Kidney epithelial cell (primary cell): ENCODE measurements around the gene NT5DC3. TPM values are rescaled to one million over a fixed set of nuclear protein-coding genes. Genes with fewer than 3 reads are reported as not detected.
"Not testable (repeated sequence)": the region's sequence is repeated elsewhere in the genome, so short reads cannot be mapped to it uniquely, and the experiment has no call there.

Source experiments
- DNase-seq: peaks from one replicate; pipeline ENCODE4 v3.0.0-alpha.2; 2010; ENCODE audit warnings: low read depth
- H3K27me3 ChIP-seq: 2 replicates; pipeline ENCODE4 v1.6.0; 2011; ENCODE audit warnings: low read length; ENCODE audit not compliant: control insufficient read depth, insufficient read depth
- H3K36me3 ChIP-seq: 2 replicates; pipeline ENCODE4 v1.5.1; 2011; ENCODE audit warnings: low read length; ENCODE audit not compliant: control insufficient read depth, insufficient read depth
- H3K4me3 ChIP-seq: 2 replicates; pipeline ENCODE4 v1.5.1; 2011; ENCODE audit warnings: low read depth, mild to moderate bottlenecking, control low read depth, low read length
- total RNA-seq: library from RNA; depleted of rRNA; stranded (reverse); fragments of >200 nt; gene quantifications from 2 replicates; pipeline ENCODE4 v1.2.3, GENCODE V29; 2015
- TF ChIP-seq, protein P1 (sequence below): IDR thresholded peaks from 2 replicates; pipeline ENCODE4 v1.5.1; 2011; ENCODE audit warnings: mild to moderate bottlenecking, moderate library complexity, low read length, control low read depth, inconsistent platforms; ENCODE audit not compliant: insufficient read depth, poor library complexity, severe bottlenecking

The NT5DC3 gene
- total RNA-seq, 1 donor from 2014 or later = 17.0 TPM

DNA sequence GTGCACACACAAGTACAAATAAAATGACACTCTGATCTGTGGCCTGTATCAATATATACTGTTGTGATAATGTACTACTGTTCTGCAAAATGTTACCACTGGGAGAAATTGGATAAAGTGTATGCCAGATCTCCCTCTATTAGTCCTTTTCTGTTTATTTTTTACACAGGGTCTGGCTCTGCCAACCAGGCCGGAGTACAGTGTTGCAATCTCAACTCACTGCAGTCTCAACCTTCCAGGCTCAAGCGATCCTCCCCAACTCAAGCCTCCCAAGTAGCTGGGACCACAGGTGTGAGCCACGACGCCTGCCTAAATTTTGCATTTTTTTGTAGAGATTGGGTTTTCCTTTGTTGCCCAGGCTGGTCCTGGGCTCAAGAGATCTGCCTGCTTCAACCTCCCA lies 1.9 kb downstream of the NT5DC3 start:
- TF ChIP-seq, protein P1, sequence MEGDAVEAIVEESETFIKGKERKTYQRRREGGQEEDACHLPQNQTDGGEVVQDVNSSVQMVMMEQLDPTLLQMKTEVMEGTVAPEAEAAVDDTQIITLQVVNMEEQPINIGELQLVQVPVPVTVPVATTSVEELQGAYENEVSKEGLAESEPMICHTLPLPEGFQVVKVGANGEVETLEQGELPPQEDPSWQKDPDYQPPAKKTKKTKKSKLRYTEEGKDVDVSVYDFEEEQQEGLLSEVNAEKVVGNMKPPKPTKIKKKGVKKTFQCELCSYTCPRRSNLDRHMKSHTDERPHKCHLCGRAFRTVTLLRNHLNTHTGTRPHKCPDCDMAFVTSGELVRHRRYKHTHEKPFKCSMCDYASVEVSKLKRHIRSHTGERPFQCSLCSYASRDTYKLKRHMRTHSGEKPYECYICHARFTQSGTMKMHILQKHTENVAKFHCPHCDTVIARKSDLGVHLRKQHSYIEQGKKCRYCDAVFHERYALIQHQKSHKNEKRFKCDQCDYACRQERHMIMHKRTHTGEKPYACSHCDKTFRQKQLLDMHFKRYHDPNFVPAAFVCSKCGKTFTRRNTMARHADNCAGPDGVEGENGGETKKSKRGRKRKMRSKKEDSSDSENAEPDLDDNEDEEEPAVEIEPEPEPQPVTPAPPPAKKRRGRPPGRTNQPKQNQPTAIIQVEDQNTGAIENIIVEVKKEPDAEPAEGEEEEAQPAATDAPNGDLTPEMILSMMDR = no peak
- no peaks in the 10 kb centered on the region for H3K27me3 ChIP-seq
- no peaks in the 10 kb centered on the region for H3K36me3 ChIP-seq
- DNase-seq = no peak
- peak overlapping the region; percentile 1 for H3K4me3 ChIP-seq

GRCh38 chr12:103838254-103838914 lies 2.6 kb downstream of the NT5DC3 start:
- H3K27me3 ChIP-seq = no peaks in the 10 kb centered on the region
- H3K4me3 ChIP-seq = no peak overlapping the region
- TF ChIP-seq, protein P1 = no peak
- H3K36me3 ChIP-seq = no peaks in the 10 kb centered on the region
- DNase-seq = no peak

DNA sequence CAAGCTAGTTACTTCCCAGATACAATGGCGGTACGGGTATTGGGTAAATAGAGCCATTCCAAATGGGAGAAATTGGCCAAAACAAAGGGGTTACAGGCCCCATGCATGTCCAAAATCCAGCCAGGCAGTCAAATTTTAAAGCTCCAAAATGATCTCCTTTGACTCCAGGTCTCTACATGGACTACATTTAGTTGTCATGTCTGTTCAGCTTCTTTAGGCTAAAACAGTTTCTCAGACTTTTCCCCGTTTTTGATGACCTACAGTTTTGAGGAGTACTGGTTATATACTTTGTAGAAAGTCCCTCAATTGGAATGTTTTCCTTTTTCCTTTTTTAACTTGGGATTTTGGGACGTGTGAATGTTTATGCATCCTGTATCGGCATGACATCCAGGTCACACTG lies 4.7 kb downstream of the NT5DC3 start:
- Histone ChIP-seq H3K36me3 (no peaks in the 10 kb centered on the region), H3K4me3 (no peak overlapping the region), H3K27me3 (no peaks in the 10 kb centered on the region)
- TF ChIP-seq, protein P1 = no peak
- no peak for DNase-seq

- not testable (repeated sequence) for H3K36me3 ChIP-seq, H3K27me3 ChIP-seq, H3K4me3 ChIP-seq, DNase-seq
Observed at GRCh38 chr12:103835747-103836335, 5.2 kb downstream of the NT5DC3 start.

DNA sequence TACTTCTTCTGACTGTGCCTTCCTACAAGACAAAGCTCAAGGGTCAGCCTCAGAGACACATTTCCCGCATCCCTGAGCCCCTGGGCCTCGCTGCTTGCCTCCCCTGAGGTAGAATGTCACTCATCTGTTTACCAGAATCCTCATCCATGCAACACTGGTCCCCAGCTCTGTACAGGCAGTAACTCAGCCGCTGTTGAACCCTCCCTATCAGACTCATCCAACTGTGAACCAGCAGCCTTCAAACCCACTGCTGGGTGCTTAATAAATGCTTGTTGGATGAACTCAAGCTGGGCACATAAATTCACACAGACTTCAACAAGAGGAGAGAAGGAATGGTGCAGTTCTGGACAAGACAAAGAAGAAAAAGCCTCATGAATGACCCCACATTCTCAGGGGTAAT lies 6.1 kb downstream of the NT5DC3 start:
- DNase-seq = no peak
- TF ChIP-seq, protein P1 = no peak
- H3K4me3 ChIP-seq = no peak overlapping the region
- no peaks in the 10 kb centered on the region for H3K27me3 ChIP-seq
- no peaks in the 10 kb centered on the region for H3K36me3 ChIP-seq

GRCh38 chr12:103833891-103834290 lies 7.1 kb downstream of the NT5DC3 start:
- Histone ChIP-seq H3K36me3 (no peaks in the 10 kb centered on the region), H3K4me3 (no peak overlapping the region), H3K27me3 (no peaks in the 10 kb centered on the region)
- DNase-seq = no peak
- TF ChIP-seq, protein P1 = no peak
